Body of pancreas (tissue), 4 donors: ENCODE measurements around the gene TMEM94. TPM values are rescaled to one million over a fixed set of nuclear protein-coding genes. Genes with fewer than 3 reads are reported as not detected.
A peak's percentile ranks its signal among the peaks of the same experiment; 100 is the strongest.

Experiments
- ATAC-seq: fragments of 150-250 bp; one replicate; pipeline ENCODE4 v1.9.1; 2016
- DNase-seq, 4 donors: peaks; one replicate each; pipeline ENCODE4 v3.0.0-alpha.2; 2019
- H3K27ac ChIP-seq, 4 donors: fragments of 200-600 bp; sonication (generic); 1 replicate in 3 of 4; 2 replicates in 1 of 4; pipeline versions ENCODE4 v1.5.1 to v1.6.1; 2016 to 2019; ENCODE audit warnings: mild to moderate bottlenecking in 1 of 4, mixed read lengths in 1 of 4, moderate library complexity in 1 of 4
- H3K27me3 ChIP-seq, 2 donors: fragments of 200-600 bp; sonication (generic); one replicate each; pipeline ENCODE4 v1.6.0; 2016; ENCODE audit warnings: mild to moderate bottlenecking in 1 of 2
- H3K36me3 ChIP-seq, 2 donors: fragments of 200-600 bp; sonication (generic); replicated peaks in 1 of 2; 2 replicates each; pipeline ENCODE4 v1.5.1; 2016; ENCODE audit warnings: low read depth in 2 of 2; ENCODE audit not compliant: insufficient read depth in 1 of 2
- H3K4me1 ChIP-seq: fragments of 200-600 bp; sonication (generic); one replicate; pipeline ENCODE4 v1.6.0; 2016
- H3K4me3 ChIP-seq, 2 donors: fragments of 200-600 bp; sonication (generic); 1 replicate in 1 of 2; 2 replicates in 1 of 2; pipeline ENCODE4 v1.5.1; 2016 to 2019
- H3K9me3 ChIP-seq, 3 donors: fragments of 200-600 bp; sonication (generic); 1 replicate in 2 of 3; 2 replicates in 1 of 3; pipeline ENCODE4 v1.5.1; 2016
- CTCF ChIP-seq, 7 experiments: fragments of 450-650 bp in 4 of 7; fragments of 200-600 bp in 3 of 7; sonication (generic) in 3 of 7; IDR thresholded peaks; one replicate each; pipeline ENCODE4 v1.5.1; 2016 to 2019; ENCODE audit warnings: antibody characterized with exemption in 7 of 7
- POLR2A ChIP-seq, 3 donors: fragments of 450-650 bp; IDR thresholded peaks; one replicate each; pipeline ENCODE4 v1.6.1; 2016; ENCODE audit warnings: antibody characterized with exemption in 3 of 3, mild to moderate bottlenecking in 2 of 3
- WGBS, 2 donors: methylation state at CpG; one replicate each; pipeline ENCODE4 v1.1.5; 2017; 5-methylcytosine and 5-hydroxymethylcytosine counted together
- intact Hi-C: fragments of 100-400 bp; cut with DNase I; formaldehyde crosslinking; loops from one replicate; pipeline ENCODE4 v1.15.1; 2023
- total RNA-seq, 2 donors: library from RNA; depleted of rRNA; stranded (reverse); fragments of >200 nt; gene quantifications; one replicate each; pipeline ENCODE4 v1.1.0, GENCODE V29; 2016

TMEM94 gene
- total RNA-seq, 2 donors from 2014 or later, result 27.2 to 145 TPM

- Histone ChIP-seq H3K9me3 (no peaks in the 10 kb centered on the region), H3K27ac (peak overlapping the region in 3 of 4 donors; percentile 15 to 62 (median 49)), H3K4me1 (peaks cover 77% of the 10 kb centered on the region), H3K36me3 (no peaks in the 10 kb centered on the region), H3K4me3 (no peak overlapping the region), H3K27me3 (no peaks in the 10 kb centered on the region)
- intact Hi-C loops, result no loop called here
- DNase-seq (no peak), ATAC-seq (no peak)
- TF ChIP-seq CTCF (IDR thresholded peaks at IDR 0.05) (no peak), POLR2A (IDR thresholded peaks at IDR 0.05) (no peak)
- 80 to 90% methylated on average over 8 of the region's 8 CpGs for WGBS, 2 donors
Measured at GRCh38 chr17:75535871-75536270, 79.4 kb downstream of the TMEM94 start.

GRCh38 chr17:75536366-75536765 lies 79.9 kb downstream of the TMEM94 start:
- no peak overlapping the region for H3K4me3 ChIP-seq
- TF ChIP-seq CTCF (IDR thresholded peaks at IDR 0.05) (no peak), POLR2A (IDR thresholded peaks at IDR 0.05) (no peak)
- intact Hi-C loops, result no loop called here
- no peaks in the 10 kb centered on the region for H3K36me3 ChIP-seq
- 74 to 81% methylated on average over 10 of the region's 10 CpGs for WGBS, 2 donors
- ATAC-seq (no peak), DNase-seq (no peak)
- H3K9me3 ChIP-seq, result no peaks in the 10 kb centered on the region
- peak overlapping the region in 2 of 4 donors; percentile 24 to 62 for H3K27ac ChIP-seq
- H3K4me1 ChIP-seq, result peaks cover 77% of the 10 kb centered on the region
- no peaks in the 10 kb centered on the region for H3K27me3 ChIP-seq

GRCh38 chr17:75539967-75540729 lies 83.7 kb downstream of the TMEM94 start:
- Histone ChIP-seq H3K36me3 (no peaks in the 10 kb centered on the region), H3K4me1 (peaks cover 82% of the 10 kb centered on the region), H3K9me3 (no peaks in the 10 kb centered on the region), H3K27ac (peak overlapping the region in 3 of 4 donors; percentile 29 to 65 (median 49)), H3K4me3 (no peak overlapping the region), H3K27me3 (no peaks in the 10 kb centered on the region)
- TF ChIP-seq CTCF (IDR thresholded peaks at IDR 0.05) (no peak), POLR2A (IDR thresholded peaks at IDR 0.05) (no peak)
- ATAC-seq (no peak), DNase-seq (peak in 1 of 4 donors; percentile 48)
- intact Hi-C loops, result no loop called here
- WGBS, 2 donors, result 44 to 49% methylated on average over 6 to 13 of the region's 13 CpGs

- 40 to 55% methylated on average over 4 of the region's 4 CpGs for WGBS, 2 donors
- Histone ChIP-seq H3K9me3 (no peaks in the 10 kb centered on the region), H3K4me1 (peaks cover 82% of the 10 kb centered on the region), H3K4me3 (no peak overlapping the region), H3K27ac (peak overlapping the region in 3 of 4 donors; percentile 29 to 65 (median 49)), H3K27me3 (no peaks in the 10 kb centered on the region), H3K36me3 (no peaks in the 10 kb centered on the region)
- no peak for ATAC-seq
- TF ChIP-seq POLR2A (IDR thresholded peaks at IDR 0.05), result no peak
- TF ChIP-seq CTCF (IDR thresholded peaks at IDR 0.05), result no peak
- DNase-seq, result no peak
- intact Hi-C loops, result no loop called here
Measured at GRCh38 chr17:75540923-75541503, 84.6 kb downstream of the TMEM94 start.
